Activated T-helper 17 cell treated with anti-CD3 and anti-CD28 coated beads, Interleukin-2, amount 50 U/mL, for 72 hours (primary cell): ENCODE results near the gene NR1I3. TPM values are rescaled to one million over a fixed set of nuclear protein-coding genes. Genes with fewer than 3 reads are reported as not detected.
A peak's percentile ranks its signal among the peaks of the same experiment; 100 is the strongest.

ENCODE experiments used
- ATAC-seq: fragments of 150-1000 bp; cut with Tn5 transposase; replicated peaks from 2 replicates; pipeline ENCODE4 v1.10.0; 2021; ENCODE audit warnings: mild to moderate bottlenecking, moderate library complexity
- H3K27ac Mint-ChIP-seq: one replicate; pipeline ENCODE4 v1.8.0; 2022; ENCODE audit warnings: mixed read lengths
- H3K27me3 Mint-ChIP-seq: one replicate; pipeline ENCODE4 v1.8.0; 2022; ENCODE audit warnings: mixed read lengths
- H3K36me3 Mint-ChIP-seq: one replicate; pipeline ENCODE4 v1.8.0; 2022; ENCODE audit warnings: low read depth, mild to moderate bottlenecking, mixed read lengths
- H3K4me1 Mint-ChIP-seq: one replicate; pipeline ENCODE4 v1.8.0; 2022; ENCODE audit warnings: mixed read lengths
- H3K4me3 Mint-ChIP-seq: one replicate; pipeline ENCODE4 v1.8.0; 2022; ENCODE audit warnings: mild to moderate bottlenecking, mixed read lengths
- H3K9me3 Mint-ChIP-seq: one replicate; pipeline ENCODE4 v1.8.0; 2022; ENCODE audit warnings: mixed read lengths
- total RNA-seq, 2 donors: library from RNA; stranded (reverse); gene quantifications; one replicate each; pipeline ENCODE4 v1.2.3, GENCODE V29; 2022

NR1I3 gene
- total RNA-seq, 2 donors from 2014 or later = not detected

GRCh38 chr1:161198897-161199431, 39.0 kb downstream of the NR1I3 start, which contains the start of gene ADAMTS4:
TSS of gene ADAMTS4 (minus strand) at chr1:161199054. CDS start at chr1:161198627, 427 bp downstream.
- Mint-ChIP-seq H3K4me3 (peak within 1 kb of the TSS; percentile 86), H3K27ac (peak within 1 kb of the TSS; percentile 89), H3K4me1 (peaks cover 18% of the 10 kb centered on the region), H3K36me3 (peaks cover 17% of the 10 kb centered on the region), H3K27me3 (no peaks in the 10 kb centered on the region), H3K9me3 (no peaks in the 10 kb centered on the region)
- no peak for ATAC-seq

- no peak overlapping the region for H3K4me3 Mint-ChIP-seq
- peaks cover 15% of the 10 kb centered on the region for H3K4me1 Mint-ChIP-seq
- no peak for ATAC-seq
- H3K27ac Mint-ChIP-seq = peak overlapping the region; percentile 89
- no peaks in the 10 kb centered on the region for H3K9me3 Mint-ChIP-seq
- peaks cover 11% of the 10 kb centered on the region for H3K36me3 Mint-ChIP-seq
- H3K27me3 Mint-ChIP-seq = no peaks in the 10 kb centered on the region
Observed at GRCh38 chr1:161198194-161198896, 39.7 kb downstream of the NR1I3 start.

GRCh38 chr1:161197560-161198193, 40.3 kb downstream of the NR1I3 start:
- H3K27me3 Mint-ChIP-seq = no peaks in the 10 kb centered on the region
- H3K9me3 Mint-ChIP-seq = no peaks in the 10 kb centered on the region
- no peak overlapping the region for H3K27ac Mint-ChIP-seq
- no peak overlapping the region for H3K4me3 Mint-ChIP-seq
- peaks cover 7% of the 10 kb centered on the region for H3K36me3 Mint-ChIP-seq
- no peak for ATAC-seq
- H3K4me1 Mint-ChIP-seq = peaks cover 16% of the 10 kb centered on the region

GRCh38 chr1:161196521-161197451, 41.2 kb downstream of the NR1I3 start:
- no peaks in the 10 kb centered on the region for H3K27me3 Mint-ChIP-seq
- H3K9me3 Mint-ChIP-seq = no peaks in the 10 kb centered on the region
- peaks cover 21% of the 10 kb centered on the region for H3K4me1 Mint-ChIP-seq
- no peaks in the 10 kb centered on the region for H3K36me3 Mint-ChIP-seq
- no peak for ATAC-seq
- no peak overlapping the region for H3K27ac Mint-ChIP-seq
- H3K4me3 Mint-ChIP-seq = no peak overlapping the region

GRCh38 chr1:161196111-161196510, 41.9 kb downstream of the NR1I3 start:
- Mint-ChIP-seq H3K27me3 (no peaks in the 10 kb centered on the region), H3K4me3 (no peak overlapping the region), H3K36me3 (no peaks in the 10 kb centered on the region), H3K27ac (no peak overlapping the region), H3K4me1 (peaks cover 16% of the 10 kb centered on the region), H3K9me3 (no peaks in the 10 kb centered on the region)
- no peak for ATAC-seq

GRCh38 chr1:161195171-161195570, 42.8 kb downstream of the NR1I3 start:
- no peaks in the 10 kb centered on the region for H3K27me3 Mint-ChIP-seq
- H3K9me3 Mint-ChIP-seq = no peaks in the 10 kb centered on the region
- no peak for ATAC-seq
- no peak overlapping the region for H3K27ac Mint-ChIP-seq
- no peaks in the 10 kb centered on the region for H3K36me3 Mint-ChIP-seq
- peaks cover 11% of the 10 kb centered on the region for H3K4me1 Mint-ChIP-seq
- no peak overlapping the region for H3K4me3 Mint-ChIP-seq

GRCh38 chr1:161193561-161194235, 44.3 kb downstream of the NR1I3 start:
- no peaks in the 10 kb centered on the region for H3K27me3 Mint-ChIP-seq

GRCh38 chr1:161192476-161193465, 45.2 kb downstream of the NR1I3 start:
- Mint-ChIP-seq H3K4me3 (no peak overlapping the region), H3K9me3 (no peaks in the 10 kb centered on the region), H3K36me3 (no peaks in the 10 kb centered on the region), H3K27ac (peak overlapping the region; percentile 34), H3K4me1 (peaks cover 16% of the 10 kb centered on the region), H3K27me3 (no peaks in the 10 kb centered on the region)
- peak; percentile 96 for ATAC-seq

More at GRCh38 chr1:161193561-161194235, 44.3 kb downstream of the NR1I3 start:
- Mint-ChIP-seq H3K4me1 (peaks cover 11% of the 10 kb centered on the region), H3K27ac (peak overlapping the region; percentile 34), H3K9me3 (no peaks in the 10 kb centered on the region), H3K36me3 (no peaks in the 10 kb centered on the region), H3K4me3 (no peak overlapping the region)
- no peak for ATAC-seq

- ATAC-seq = no peak
Observed at GRCh38 chr1:161191971-161192370, 46.0 kb downstream of the NR1I3 start.

GRCh38 chr1:161190962-161191521, 47.0 kb downstream of the NR1I3 start:
- no peaks in the 10 kb centered on the region for H3K9me3 Mint-ChIP-seq
- H3K4me3 Mint-ChIP-seq = no peak overlapping the region
- no peaks in the 10 kb centered on the region for H3K36me3 Mint-ChIP-seq
- H3K27me3 Mint-ChIP-seq = no peaks in the 10 kb centered on the region
- H3K4me1 Mint-ChIP-seq = peaks cover 28% of the 10 kb centered on the region
- no peak for ATAC-seq
- H3K27ac Mint-ChIP-seq = peak overlapping the region; percentile 20

More at GRCh38 chr1:161191971-161192370, 46.0 kb downstream of the NR1I3 start:
- H3K9me3 Mint-ChIP-seq = no peaks in the 10 kb centered on the region
- H3K27me3 Mint-ChIP-seq = no peaks in the 10 kb centered on the region
- H3K27ac Mint-ChIP-seq = no peak overlapping the region
- peaks cover 23% of the 10 kb centered on the region for H3K4me1 Mint-ChIP-seq
- H3K4me3 Mint-ChIP-seq = no peak overlapping the region
- H3K36me3 Mint-ChIP-seq = no peaks in the 10 kb centered on the region

GRCh38 chr1:161189036-161189435, 49.0 kb downstream of the NR1I3 start:
- Mint-ChIP-seq H3K4me3 (no peak overlapping the region), H3K36me3 (no peaks in the 10 kb centered on the region), H3K27me3 (no peaks in the 10 kb centered on the region), H3K27ac (peak overlapping the region; percentile 28), H3K9me3 (no peaks in the 10 kb centered on the region), H3K4me1 (peaks cover 45% of the 10 kb centered on the region)
- no peak for ATAC-seq

GRCh38 chr1:161188381-161188780, 49.6 kb downstream of the NR1I3 start:
- H3K9me3 Mint-ChIP-seq = no peaks in the 10 kb centered on the region
- peak overlapping the region; percentile 28 for H3K27ac Mint-ChIP-seq
- no peaks in the 10 kb centered on the region for H3K27me3 Mint-ChIP-seq
- H3K4me1 Mint-ChIP-seq = peaks cover 48% of the 10 kb centered on the region
- no peak for ATAC-seq
- no peak overlapping the region for H3K4me3 Mint-ChIP-seq
- no peaks in the 10 kb centered on the region for H3K36me3 Mint-ChIP-seq
